K562 (cell line): ENCODE measurements around the gene GADD45GIP1. TPM values are rescaled to one million over a fixed set of nuclear protein-coding genes. Genes with fewer than 3 reads are reported as not detected.
"Not testable (repeated sequence)": the region's sequence is repeated elsewhere in the genome, so short reads cannot be mapped to it uniquely, and the experiment has no call there.

ENCODE experiments used
- ATAC-seq: fragments of 200-7000 bp; cut with Tn5 transposase; 3 replicates; pipeline ENCODE4 v1.9.1; 2020; ENCODE audit warnings: moderate library complexity
- BruUV-seq: library from RNA; stranded (reverse); fragments of 400-500 nt; replicated peaks from 2 replicates; lab custom pipeline; 2021; lab: Mats Ljungman, UMichigan
- CTCF ChIA-PET: fragments of 300-600 bp; formaldehyde crosslinking; extraction: SDS; loops from one replicate; lab custom pipeline; 2021; ENCODE audit warnings: low intra/inter-chr PET ratio; lab: Yijun Ruan, JAX
- POLR2A ChIA-PET: fragments of 300-600, 350-650 bp; sonication (Branson Sonifier 250); formaldehyde crosslinking; extraction: SDS; loops from one replicate; lab custom pipeline; 2021; ENCODE audit warnings: antibody characterized with exemption, inconsistent platforms; lab: Yijun Ruan, JAX
- DNase-seq, 4 experiments: peaks; one replicate each; pipeline versions ENCODE4 v3.0.0 to v3.0.0-alpha.2; 2011 to 2018; ENCODE audit warnings: low spot score in 3 of 4, mixed read lengths in 3 of 4; ENCODE audit errors: extremely low read depth in 1 of 4
- FAIRE-seq: peaks from 2 replicates; lab custom pipeline; 2011; peaks lifted over from hg19 to GRCh38; lab: Jason Lieb, UNC
- H2AFZ ChIP-seq: 2 replicates; pipeline ENCODE4 v1.6.0; 2011; ENCODE audit warnings: low read depth, low read length, control low read depth, inconsistent platforms
- H3K27ac ChIP-seq: fragments of 200-600 bp; 3 replicates; pipeline ENCODE4 v1.8.0; 2011; ENCODE audit warnings: low read depth, mild to moderate bottlenecking, control low read depth, inconsistent platforms, low read length, moderate library complexity, mixed read lengths; ENCODE audit errors: extremely low read depth
- H3K27me3 ChIP-seq, 2 experiments: fragments of 300-600 bp in 1 of 2; 2 replicates in 1 of 2; 3 replicates in 1 of 2; pipeline versions ENCODE4 v1.6.0 to v1.8.0; 2011; ENCODE audit warnings: inconsistent platforms in 2 of 2, low read length in 2 of 2, mild to moderate bottlenecking in 1 of 2, mixed read lengths in 1 of 2, moderate library complexity in 1 of 2; ENCODE audit not compliant: control insufficient read depth in 2 of 2, insufficient read depth in 2 of 2
- H3K36me3 ChIP-seq: fragments of 300-600 bp; 3 replicates; pipeline ENCODE4 v1.8.0; 2011; ENCODE audit warnings: mild to moderate bottlenecking, low read length, inconsistent platforms; ENCODE audit not compliant: control insufficient read depth, insufficient read depth
- H3K4me1 ChIP-seq, 2 experiments: fragments of 200-600 bp in 1 of 2; replicated peaks in 1 of 2; 2 replicates in 1 of 2; 3 replicates in 1 of 2; pipeline versions ENCODE4 v1.5.1 to v1.8.0; 2011; ENCODE audit warnings: inconsistent platforms in 2 of 2, low read length in 2 of 2, mild to moderate bottlenecking in 1 of 2, mixed read lengths in 1 of 2, moderate library complexity in 1 of 2; ENCODE audit not compliant: control insufficient read depth in 2 of 2, insufficient read depth in 2 of 2
- H3K4me2 ChIP-seq: 2 replicates; pipeline ENCODE4 v1.6.1; 2011; ENCODE audit warnings: low read length, control low read depth, inconsistent platforms, mixed read lengths; ENCODE audit not compliant: insufficient read depth
- H3K4me3 ChIP-seq: fragments of 200-600 bp; sonication (generic), shearing (Covaris generic); 2 replicates; pipeline ENCODE4 v1.5.1; 2016; ENCODE audit warnings: control low read depth, inconsistent platforms
- H3K79me2 ChIP-seq: fragments of 200-600 bp; 3 replicates; pipeline ENCODE4 v1.8.0; 2011; ENCODE audit warnings: low read length, inconsistent platforms; ENCODE audit not compliant: control insufficient read depth, insufficient read depth
- H3K9ac ChIP-seq, 2 experiments: 2 replicates each; pipeline versions ENCODE4 v1.6.0 to v1.6.1; 2011; ENCODE audit warnings: low read depth in 2 of 2, low read length in 2 of 2, control low read depth in 1 of 2, inconsistent platforms in 1 of 2, mild to moderate bottlenecking in 1 of 2, mixed read lengths in 1 of 2; ENCODE audit not compliant: insufficient read depth in 1 of 2
- H3K9me1 ChIP-seq: one replicate; pipeline ENCODE4 v1.6.0; 2011; ENCODE audit warnings: inconsistent platforms, mild to moderate bottlenecking, low read length, moderate library complexity; ENCODE audit not compliant: control insufficient read depth, insufficient read depth
- H3K9me3 ChIP-seq: replicated peaks from 2 replicates; pipeline ENCODE4 v1.5.1; 2011; ENCODE audit warnings: low read depth, low read length, inconsistent platforms; ENCODE audit not compliant: control insufficient read depth, insufficient read depth
- H4K20me1 ChIP-seq: replicated peaks from 2 replicates; pipeline ENCODE4 v1.6.1; 2011; ENCODE audit warnings: low read length, inconsistent platforms, mixed read lengths; ENCODE audit not compliant: control insufficient read depth, insufficient read depth
- ARID1B ChIP-seq: fragments of 450-650 bp; IDR thresholded peaks from 2 replicates; pipeline ENCODE4 v1.6.1; 2016; ENCODE audit warnings: antibody characterized with exemption, mild to moderate bottlenecking, inconsistent platforms
- ASH1L ChIP-seq: fragments of 450-650 bp; IDR thresholded peaks from 2 replicates; pipeline ENCODE4 v1.6.1; 2018; ENCODE audit warnings: borderline replicate concordance, mild to moderate bottlenecking, low read depth; ENCODE audit not compliant: partially characterized antibody
- BCOR ChIP-seq: fragments of 450-650 bp; IDR thresholded peaks from 2 replicates; pipeline ENCODE4 v1.6.1; 2016
- BRD4 ChIP-seq: fragments of 200-600 bp; sonication (generic); IDR thresholded peaks from 2 replicates; pipeline ENCODE4 v1.6.1; 2017; ENCODE audit warnings: inconsistent platforms
- CSDE1 ChIP-seq, 2 experiments: fragments of 450-650 bp; IDR thresholded peaks; 2 replicates each; pipeline ENCODE4 v1.6.1; 2016; ENCODE audit warnings: mild to moderate bottlenecking in 1 of 2
- HDAC2 ChIP-seq: fragments of 450-650 bp; IDR thresholded peaks from 2 replicates; pipeline ENCODE4 v1.6.1; 2016; ENCODE audit warnings: mild to moderate bottlenecking
- KLF1 ChIP-seq: fragments of 450-650 bp; IDR thresholded peaks from 2 replicates; pipeline ENCODE4 v1.6.1; 2016; ENCODE audit warnings: missing genetic modification characterization, missing compliant biosample characterization
- NFRKB ChIP-seq: fragments of 450-650 bp; IDR thresholded peaks from 2 replicates; pipeline ENCODE4 v1.6.1; 2016; ENCODE audit warnings: low read depth
- NKRF ChIP-seq: fragments of 450-650 bp; IDR thresholded peaks from 2 replicates; pipeline ENCODE4 v1.6.1; 2016; ENCODE audit warnings: borderline replicate concordance
- SMARCA4 ChIP-seq: fragments of 450-650 bp; IDR thresholded peaks from 2 replicates; pipeline ENCODE4 v1.6.1; 2016
- TAL1 ChIP-seq: fragments of 450-650 bp; IDR thresholded peaks from 2 replicates; pipeline ENCODE4 v1.6.1; 2016; ENCODE audit warnings: mild to moderate bottlenecking
- WGBS: fragments of 100-300 bp; shearing (Covaris generic); methylation state at CpG from one replicate; pipeline ENCODE4 v1.1.6; 2016; ENCODE audit warnings: low coverage, mixed read lengths; ENCODE audit not compliant: insufficient coverage; ENCODE audit errors: missing lambda C conversion rate; 5-methylcytosine and 5-hydroxymethylcytosine counted together
- in situ Hi-C: fragments of 300-500 bp; cut with MboI; formaldehyde crosslinking; loops from 4 replicates; pipeline ENCODE4 v1.15.0; 2018; ENCODE audit warnings: inconsistent platforms, mixed read lengths
- intact Hi-C: fragments of 100-400 bp; cut with micrococcal nuclease; formaldehyde crosslinking; loops from 2 replicates; pipeline ENCODE4 v1.14.2; 2022
- polyA plus RNA-seq, 8 experiments: library from polyadenylated mRNA; depleted of rRNA in 4 of 8; stranded (reverse) in 5 of 8; unstranded in 3 of 8; fragments of >200 nt; fragmentation: Nextera tagmentation in 2 of 8; fragmentation: Illumina TruSeq in 1 of 8; extraction: Ambion mirVana in 2 of 8; extraction: Trizol in 1 of 8; gene quantifications; 2 replicates each; pipeline versions ENCODE4 v1.2.1 to v1.2.3, GENCODE V29; 2011 to 2014; ENCODE audit warnings: inconsistent platforms in 1 of 8, missing spikeins in 1 of 8
- total RNA-seq, 7 experiments: library from RNA; depleted of rRNA in 6 of 7; stranded (reverse); fragments of >200 nt in 6 of 7; fragmentation: Illumina TruSeq in 2 of 7; extraction: Trizol in 2 of 7; gene quantifications; 2 replicates each; pipeline versions ENCODE4 v1.2.1 to v1.2.3, GENCODE V29; 2011 to 2021; ENCODE audit warnings: low replicate concordance in 1 of 7

The GADD45GIP1 gene
- total and polyA plus RNA-seq, 9 of the 15 experiments (the other 6 are each of a cell fraction or from before 2014, with no cell fraction given): 5.1 to 161 (median 29.2) TPM

GRCh38 chr19:12959481-12959880 is 2.5 kb upstream of the GADD45GIP1 start (continued):
- no peak for TF ChIP-seq CSDE1 (IDR thresholded peaks at IDR 0.05)

GRCh38 chr19:12957389-12957952 is 448 bp upstream of the GADD45GIP1 start:
- H3K9me3 ChIP-seq, H4K20me1 ChIP-seq, FAIRE-seq, H3K9me1 ChIP-seq, DNase-seq, BruUV-seq, H3K27me3 ChIP-seq, intact Hi-C loops, in situ Hi-C loops: not testable (repeated sequence)
- ChIA-PET POLR2A (interaction anchor here (0.6 to 3.7 kb wide), 6 partner anchors 8 to 164 kb away, joined by 3 to 18 read pairs (median 4); partner anchors contain the start of genes CALR, FARSA and RAD23A), CTCF (interaction anchor here (0.8 kb wide), 1 partner anchor 71 kb away, joined by 3 read pairs; no protein-coding TSS in a partner anchor)
- 15% methylated on average over 22 of the region's 31 CpGs for WGBS
- peaks cover 32% of the 10 kb centered on the region; the same call in 2 of the 3 replicates for H3K36me3 ChIP-seq
- H3K27ac ChIP-seq: peak overlapping the region; percentile 92
- peak overlapping the region; percentile 81 for H2AFZ ChIP-seq
- ATAC-seq: peak; percentile 8; the same call in 2 of the 3 replicates
- H3K9ac ChIP-seq: peak overlapping the region; percentile 88 to 99
- peak overlapping the region; percentile 96 for H3K4me2 ChIP-seq
- H3K79me2 ChIP-seq: peaks cover 49% of the 10 kb centered on the region
- peaks cover 0 to 39% of the 10 kb centered on the region in 2 experiments; a peak in 3 of 5 replicates for H3K4me1 ChIP-seq
- peak overlapping the region; percentile 96 for H3K4me3 ChIP-seq
- TF ChIP-seq BRD4: peak; percentile 37; the same call in 1 of the 2 replicates
- TF ChIP-seq ARID1B: peak; percentile 19; the same call in 1 of the 2 replicates
- TF ChIP-seq BCOR: peak; percentile 95
- TF ChIP-seq NKRF: 0 out of 2 replicates have a peak, but pooled peaks have one; percentile 6
- TF ChIP-seq NFRKB: peak; percentile 49; the same call in 1 of the 2 replicates
- peak; percentile 67; the same call in 1 of the 2 replicates for TF ChIP-seq HDAC2
- TF ChIP-seq TAL1: peak; percentile 20; the same call in 1 of the 2 replicates
- peak; percentile 47 for TF ChIP-seq ASH1L
- TF ChIP-seq SMARCA4: peak; percentile 57; the same call in 1 of the 2 replicates
- peak; percentile 97 for TF ChIP-seq KLF1 (tag)
